IPS-20b (cell line): ENCODE measurements around the gene APOL4.

Source experiments
- H3K27ac ChIP-seq: one replicate; pipeline ENCODE4 v1.5.1; 2013; ENCODE audit warnings: low read length
- H3K27me3 ChIP-seq: 2 replicates; pipeline ENCODE4 v1.6.1; 2013; ENCODE audit warnings: mild to moderate bottlenecking, low read length, inconsistent platforms; ENCODE audit not compliant: insufficient read depth
- H3K36me3 ChIP-seq: 2 replicates; pipeline ENCODE4 v1.6.1; 2013; ENCODE audit warnings: low read depth, mild to moderate bottlenecking, inconsistent platforms, low read length, moderate library complexity; ENCODE audit not compliant: insufficient read depth
- H3K4me1 ChIP-seq: 2 replicates; pipeline ENCODE4 v1.6.1; 2013; ENCODE audit warnings: mild to moderate bottlenecking, control low read depth, inconsistent platforms, low read length, moderate library complexity; ENCODE audit not compliant: insufficient read depth
- H3K4me3 ChIP-seq: 2 replicates; pipeline ENCODE4 v1.5.1; 2013; ENCODE audit warnings: mild to moderate bottlenecking, low read length, inconsistent platforms
- H3K9ac ChIP-seq: 2 replicates; pipeline ENCODE4 v1.6.1; 2013; ENCODE audit warnings: low read depth, mild to moderate bottlenecking, inconsistent platforms, low read length, moderate library complexity
- H3K9me3 ChIP-seq: 2 replicates; pipeline ENCODE4 v1.6.1; 2013; ENCODE audit warnings: mild to moderate bottlenecking, low read depth, low read length, inconsistent platforms; ENCODE audit not compliant: insufficient read depth

APOL4 gene

DNA sequence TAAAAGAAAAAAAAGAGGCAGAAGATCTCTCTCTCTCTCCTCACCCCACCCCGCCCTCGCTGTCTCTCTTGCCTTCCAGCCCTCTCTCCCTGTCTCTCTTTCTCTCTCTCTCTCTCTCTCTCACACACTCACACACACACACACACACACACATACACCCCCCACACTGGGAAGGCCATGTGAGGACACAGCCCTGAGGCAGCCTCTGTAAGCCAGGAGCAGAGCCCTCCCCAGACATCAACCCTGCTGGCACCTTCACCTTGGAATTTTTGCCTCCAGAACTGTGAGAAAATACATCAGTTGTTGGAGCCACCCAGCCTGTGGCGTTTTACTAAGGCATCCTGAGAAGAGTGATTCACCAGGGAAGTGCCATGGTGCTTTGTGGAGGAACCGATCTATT lies 55.7 kb downstream of the APOL4 start:
- no peak overlapping the region for H3K27ac ChIP-seq
- H3K9me3 ChIP-seq, result no peaks in the 10 kb centered on the region
- no peaks in the 10 kb centered on the region for H3K36me3 ChIP-seq
- peaks cover 4% of the 10 kb centered on the region for H3K4me1 ChIP-seq
- H3K4me3 ChIP-seq, result no peak overlapping the region
- no peaks in the 10 kb centered on the region for H3K27me3 ChIP-seq
- peak overlapping the region; percentile 29; the same call in 1 of the 2 replicates for H3K9ac ChIP-seq

DNA sequence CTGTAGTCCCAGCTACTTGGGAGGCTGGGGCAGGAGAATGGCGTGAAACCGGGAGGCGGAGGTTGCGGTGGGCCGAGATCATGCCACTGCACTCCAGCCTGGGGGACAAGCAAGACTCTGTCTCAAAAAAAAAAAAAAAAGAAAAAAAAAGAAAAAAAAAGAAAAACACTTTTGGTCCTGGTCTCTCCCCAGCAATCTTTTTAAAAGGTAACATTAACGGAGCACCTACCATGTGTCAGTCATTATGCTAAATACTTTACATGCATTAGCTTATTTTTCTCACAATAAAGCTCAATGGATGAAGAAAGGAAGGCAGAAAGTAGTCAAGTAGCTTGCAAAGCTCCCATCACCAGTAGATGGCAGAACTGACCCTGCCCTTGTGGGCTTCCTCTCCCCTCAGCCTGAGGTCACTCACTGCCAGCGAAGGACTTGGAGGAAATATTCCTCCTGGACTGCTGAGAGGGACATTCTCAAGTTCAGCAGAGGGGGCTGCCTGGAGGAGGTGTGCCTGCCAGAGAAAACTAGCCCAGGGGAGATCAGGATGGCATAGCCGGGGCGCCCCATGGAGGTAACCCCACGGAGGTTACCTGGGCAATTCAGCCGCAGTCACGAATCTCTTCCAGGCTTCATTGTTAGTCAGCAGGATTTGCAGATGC lies 56.6 kb downstream of the APOL4 start:
- peaks cover 9% of the 10 kb centered on the region for H3K4me1 ChIP-seq
- H3K36me3 ChIP-seq, result no peaks in the 10 kb centered on the region
- H3K9me3 ChIP-seq, result no peaks in the 10 kb centered on the region
- H3K4me3 ChIP-seq, result peak overlapping the region; percentile 50; the same call in 1 of the 2 replicates
- H3K27me3 ChIP-seq, result no peaks in the 10 kb centered on the region
- H3K27ac ChIP-seq, result no peak overlapping the region
- peak overlapping the region; percentile 3; the same call in 1 of the 2 replicates for H3K9ac ChIP-seq

DNA sequence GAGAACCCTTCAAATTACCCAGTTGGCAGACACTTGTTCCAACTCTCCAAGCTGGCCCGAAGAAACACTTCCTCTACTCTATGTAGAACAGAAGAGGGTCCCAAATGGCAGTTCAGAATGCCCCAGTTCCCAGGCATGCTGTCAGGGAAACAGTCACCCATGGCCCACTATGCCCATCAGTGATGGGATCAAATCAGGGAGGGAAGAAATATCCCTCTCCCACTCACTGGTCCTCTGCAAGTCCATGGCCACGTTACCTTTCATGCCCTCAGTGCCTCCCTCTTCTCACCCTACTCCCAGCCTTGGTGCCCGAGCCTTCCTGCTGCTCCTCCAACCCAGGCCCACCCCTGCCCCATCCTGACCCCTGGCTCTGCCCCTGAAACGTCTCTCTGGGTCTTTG lies 57.7 kb downstream of the APOL4 start:
- Histone ChIP-seq H3K27ac (no peak overlapping the region), H3K4me3 (no peak overlapping the region), H3K4me1 (peaks cover 9% of the 10 kb centered on the region), H3K9me3 (no peaks in the 10 kb centered on the region), H3K9ac (no peak overlapping the region), H3K36me3 (no peaks in the 10 kb centered on the region), H3K27me3 (no peaks in the 10 kb centered on the region)

DNA sequence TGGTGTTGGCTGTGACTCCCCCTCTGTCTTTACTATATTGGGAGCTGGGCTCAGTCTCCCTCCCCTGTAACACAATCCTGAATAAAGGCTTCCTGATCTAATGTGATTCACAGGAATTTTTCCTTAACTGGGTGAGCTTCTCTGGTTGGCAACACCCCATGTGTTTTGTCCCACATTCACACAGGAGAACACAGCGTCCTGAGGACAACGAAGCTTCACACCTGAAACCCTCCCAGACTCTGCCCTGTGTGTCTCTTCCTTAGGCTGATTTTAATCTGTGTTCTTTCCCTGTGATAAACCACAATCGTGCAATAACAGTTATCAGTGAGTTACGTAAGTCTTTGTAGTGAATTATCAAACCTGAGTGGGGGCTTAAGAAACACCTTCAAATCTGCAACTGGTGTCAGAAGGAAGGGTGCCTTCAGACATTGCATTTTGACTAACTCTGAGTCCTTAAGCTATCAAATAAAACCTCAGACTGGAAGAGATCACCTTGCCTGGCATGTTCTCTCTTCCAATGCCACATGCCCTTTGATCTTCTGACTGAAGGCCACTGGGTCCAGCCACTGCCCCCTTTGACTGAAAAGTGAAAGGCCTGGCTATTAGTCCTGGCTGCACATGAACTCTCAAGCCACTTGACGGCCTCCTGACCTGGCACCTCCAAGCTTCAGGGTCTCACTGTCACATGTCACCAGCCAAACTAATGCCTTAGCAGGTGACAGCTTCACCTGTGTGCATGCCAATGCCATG lies 58.4 kb downstream of the APOL4 start:
- H3K4me1 ChIP-seq, result peaks cover 9% of the 10 kb centered on the region
- H3K27ac ChIP-seq, result no peak overlapping the region
- H3K9me3 ChIP-seq, result no peaks in the 10 kb centered on the region
- H3K36me3 ChIP-seq, result no peaks in the 10 kb centered on the region
- no peaks in the 10 kb centered on the region for H3K27me3 ChIP-seq
- H3K9ac ChIP-seq, result no peak overlapping the region
- no peak overlapping the region for H3K4me3 ChIP-seq

DNA sequence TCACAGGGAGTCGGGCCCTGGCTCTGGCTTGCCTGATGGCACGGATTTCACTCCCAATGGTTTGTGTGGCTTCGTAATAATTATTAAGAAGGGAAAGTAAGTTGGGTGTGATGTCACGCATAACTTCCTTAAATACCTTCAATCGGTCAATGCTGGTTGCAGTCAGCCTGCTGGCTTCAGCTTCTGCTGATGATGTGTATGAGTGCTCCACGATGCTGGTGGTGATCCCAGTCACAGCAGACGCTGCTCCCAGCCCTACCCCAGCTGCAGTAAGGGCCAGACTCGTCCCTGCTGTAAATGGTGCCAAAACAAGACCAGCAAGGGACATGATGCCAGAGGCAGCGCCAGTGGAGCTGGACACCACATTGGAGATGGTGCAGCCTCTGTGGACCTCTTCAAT lies 60.1 kb downstream of the APOL4 start:
- H3K27ac ChIP-seq, result no peak overlapping the region
- no peak overlapping the region for H3K4me3 ChIP-seq
- H3K9ac ChIP-seq, result no peak overlapping the region
- H3K4me1 ChIP-seq, result peaks cover 9% of the 10 kb centered on the region
- no peaks in the 10 kb centered on the region for H3K9me3 ChIP-seq
- H3K36me3 ChIP-seq, result no peaks in the 10 kb centered on the region
- no peaks in the 10 kb centered on the region for H3K27me3 ChIP-seq
